HCT116 (cell line): ENCODE data around the gene CTNNAL1. TPM values are rescaled to one million over a fixed set of nuclear protein-coding genes. Genes with fewer than 3 reads are reported as not detected.

Experiments
- ATAC-seq: fragments of 200-7000 bp; cut with Tn5 transposase; 2 replicates; pipeline ENCODE4 v1.9.1; 2020; ENCODE audit warnings: mild to moderate bottlenecking, moderate library complexity
- BruUV-seq: library from RNA; stranded (reverse); fragments of 400-500 nt; replicated peaks from 2 replicates; lab custom pipeline; 2021; lab: Mats Ljungman, UMichigan
- CTCF ChIA-PET: fragments of 300-600 bp; sonication (Branson Sonifier 250); formaldehyde crosslinking; loops from one replicate; lab custom pipeline; 2021; ENCODE audit warnings: antibody characterized with exemption; lab: Charles Lee
- POLR2A ChIA-PET: fragments of 300-600, 350-600 bp; sonication (Branson Sonifier 250); formaldehyde crosslinking; loops from one replicate; lab custom pipeline; 2021; ENCODE audit warnings: antibody characterized with exemption; lab: Charles Lee
- RAD21 ChIA-PET, 2 experiments: fragments of 300-600 bp; sonication (Branson Sonifier 250); formaldehyde crosslinking; loops; one replicate each; lab custom pipeline; 2023; ENCODE audit warnings: low total read pairs in 2 of 2; ENCODE audit not compliant: uncharacterized antibody in 2 of 2, unreplicated experiment in 2 of 2, low non-redundant PET in 1 of 2; lab: Charles Lee
- DNase-seq: peaks from one replicate; pipeline ENCODE4 v3.0.0-alpha.2; 2010; ENCODE audit warnings: low read depth, low spot score
- H2AFZ ChIP-seq: fragments of 200-600 bp; shearing (Covaris generic), sonication (generic); 2 replicates; pipeline ENCODE4 v1.6.1; 2017; ENCODE audit warnings: low read depth, mixed run types, mixed read lengths, antibody characterized with exemption, low read length; ENCODE audit not compliant: poor library complexity, severe bottlenecking
- H3K27ac ChIP-seq: 2 replicates; pipeline ENCODE4 v1.5.1; 2012; ENCODE audit warnings: low read depth, low read length
- H3K27me3 ChIP-seq: fragments of 200-600 bp; sonication (generic); 2 replicates; pipeline ENCODE4 v1.6.1; 2016; ENCODE audit warnings: mixed run types, low read length, mixed read lengths; ENCODE audit not compliant: insufficient read depth
- H3K36me3 ChIP-seq, 2 experiments: fragments of 200-500 bp in 1 of 2; fragments of 200-600 bp in 1 of 2; sonication (Bioruptor generic) in 1 of 2; sonication (generic) in 1 of 2; 2 replicates each; pipeline versions ENCODE4 v1.5.1 to v1.6.1; 2014 to 2016; ENCODE audit warnings: low read length in 2 of 2, inconsistent platforms in 1 of 2, mixed read lengths in 1 of 2, mixed run types in 1 of 2; ENCODE audit not compliant: insufficient read depth in 2 of 2, control insufficient read depth in 1 of 2
- H3K4me1 ChIP-seq, 2 experiments: fragments of 200-600 bp in 1 of 2; sonication (generic) in 1 of 2; 2 replicates each; pipeline versions ENCODE4 v1.5.1 to v1.6.1; 2012 to 2017; ENCODE audit warnings: low read length in 2 of 2, inconsistent platforms in 1 of 2, mild to moderate bottlenecking in 1 of 2, mixed read lengths in 1 of 2, mixed run types in 1 of 2, moderate library complexity in 1 of 2; ENCODE audit not compliant: insufficient read depth in 2 of 2, control insufficient read depth in 1 of 2
- H3K4me2 ChIP-seq: fragments of 200-600 bp; sonication (generic); 2 replicates; pipeline ENCODE4 v1.6.1; 2017; ENCODE audit warnings: mixed run types, low read length, mixed read lengths
- H3K4me3 ChIP-seq, 2 experiments: fragments of 200-600 bp in 1 of 2; sonication (generic) in 1 of 2; replicated peaks in 1 of 2; 2 replicates each; pipeline ENCODE4 v1.5.1; 2011 to 2016; ENCODE audit warnings: low read length in 2 of 2, control low read depth in 1 of 2, low read depth in 1 of 2, mild to moderate bottlenecking in 1 of 2, mixed read lengths in 1 of 2, mixed run types in 1 of 2
- H3K79me2 ChIP-seq: fragments of 200-600 bp; sonication (generic); 2 replicates; pipeline ENCODE4 v1.6.1; 2017; ENCODE audit warnings: mild to moderate bottlenecking, mixed run types, low read length, moderate library complexity, mixed read lengths; ENCODE audit not compliant: insufficient read depth
- H3K9ac ChIP-seq: fragments of 200-600 bp; sonication (generic); 2 replicates; pipeline ENCODE4 v1.6.1; 2016; ENCODE audit warnings: low read length, mixed read lengths
- H3K9me2 ChIP-seq: fragments of 200-600 bp; sonication (generic), shearing (Covaris generic); 2 replicates; pipeline ENCODE4 v1.6.1; 2017; ENCODE audit warnings: mixed run types, mild to moderate bottlenecking, moderate library complexity; ENCODE audit not compliant: insufficient read depth
- H3K9me3 ChIP-seq, 2 experiments: fragments of 200-500 bp in 1 of 2; fragments of 200-600 bp in 1 of 2; sonication (Bioruptor generic) in 1 of 2; sonication (generic) in 1 of 2; 2 replicates each; pipeline ENCODE4 v1.6.1; 2014 to 2017; ENCODE audit warnings: low read length in 2 of 2, mixed read lengths in 2 of 2, inconsistent platforms in 1 of 2, low read depth in 1 of 2, mild to moderate bottlenecking in 1 of 2, mixed run types in 1 of 2, moderate library complexity in 1 of 2; ENCODE audit not compliant: control insufficient read depth in 1 of 2, insufficient read depth in 1 of 2
- H4K20me1 ChIP-seq: fragments of 200-600 bp; sonication (generic), shearing (Covaris generic); 2 replicates; pipeline ENCODE4 v1.6.1; 2017; ENCODE audit warnings: mixed run types, mild to moderate bottlenecking, moderate library complexity; ENCODE audit not compliant: insufficient read depth
- CBX3 ChIP-seq: IDR thresholded peaks from 2 replicates; pipeline ENCODE4 v1.6.1; 2012; ENCODE audit warnings: low read depth
- CEBPB ChIP-seq: IDR thresholded peaks from 2 replicates; pipeline ENCODE4 v1.6.1; 2012; ENCODE audit warnings: low read depth
- EGR1 ChIP-seq: IDR thresholded peaks from 2 replicates; pipeline ENCODE4 v1.6.1; 2012; ENCODE audit warnings: low read depth
- EZH2 ChIP-seq: fragments of 200-600 bp; sonication (generic); IDR thresholded peaks from 2 replicates; pipeline ENCODE4 v1.6.1; 2017; ENCODE audit warnings: antibody characterized with exemption, mixed run types
- FOSL1 ChIP-seq: IDR thresholded peaks from 2 replicates; pipeline ENCODE4 v1.6.1; 2012; ENCODE audit warnings: low read depth
- JUND ChIP-seq: IDR thresholded peaks from 2 replicates; pipeline ENCODE4 v1.6.1; 2012
- MAX ChIP-seq: IDR thresholded peaks from 2 replicates; pipeline ENCODE4 v1.6.1; 2012
- POLR2AphosphoS5 ChIP-seq: IDR thresholded peaks from 2 replicates; pipeline ENCODE4 v1.6.1; 2011; ENCODE audit warnings: mild to moderate bottlenecking, low read depth, low read length, moderate library complexity
- RAD21 ChIP-seq: IDR thresholded peaks from 2 replicates; pipeline ENCODE4 v1.6.1; 2012; ENCODE audit warnings: low read depth, mild to moderate bottlenecking
- SIN3A ChIP-seq: IDR thresholded peaks from 2 replicates; pipeline ENCODE4 v1.6.1; 2012; ENCODE audit warnings: low read depth
- TCF7L2 ChIP-seq: IDR thresholded peaks from 2 replicates; pipeline ENCODE4 v1.7.0; 2011; ENCODE audit warnings: borderline replicate concordance, inconsistent platforms; ENCODE audit not compliant: insufficient read depth, insufficient read length; ENCODE audit errors: extremely low read depth
- YY1 ChIP-seq: IDR thresholded peaks from 2 replicates; pipeline ENCODE4 v1.6.1; 2011; ENCODE audit warnings: low read length, low read depth, moderate library complexity, mild to moderate bottlenecking; ENCODE audit not compliant: insufficient replicate concordance; ENCODE audit errors: extremely low read depth
- ZNF274 ChIP-seq: fragments of 200-500 bp; sonication (Bioruptor generic); IDR thresholded peaks from 2 replicates; pipeline ENCODE4 v1.6.1; 2014; ENCODE audit warnings: mild to moderate bottlenecking, low read depth, low read length, inconsistent platforms
- intact Hi-C: fragments of 100-400 bp; cut with micrococcal nuclease; formaldehyde crosslinking; loops from 2 replicates; pipeline ENCODE4 v1.10.0; 2022
- total RNA-seq: library from RNA; stranded (reverse); gene quantifications from one replicate; pipeline ENCODE4 v1.2.1, GENCODE V29; 2021; ENCODE audit not compliant: unreplicated experiment
- TF ChIP-seq, protein P1 (sequence below): IDR thresholded peaks from 2 replicates; pipeline ENCODE4 v1.6.1; 2012
- TF ChIP-seq, protein P2 (sequence below), 3 experiments: fragments of 200-600 bp in 1 of 3; sonication (generic) in 1 of 3; IDR thresholded peaks in 2 of 3; conservative IDR thresholded peaks in 1 of 3; 2 replicates each; pipeline ENCODE4 v1.5.1; 2012 to 2017; ENCODE audit warnings: low read depth in 2 of 3, low read length in 2 of 3, antibody characterized with exemption in 1 of 3, borderline replicate concordance in 1 of 3, control low read depth in 1 of 3, mild to moderate bottlenecking in 1 of 3, mixed read lengths in 1 of 3, mixed run types in 1 of 3, moderate library complexity in 1 of 3; ENCODE audit not compliant: insufficient read depth in 1 of 3

CTNNAL1 gene
- total RNA-seq, 1 experiment from 2014 or later: 87.2 TPM

- Histone ChIP-seq H3K9me3 (no peaks in the 10 kb centered on the region), H3K4me1 (no peaks in the 10 kb centered on the region), H4K20me1 (no peaks in the 10 kb centered on the region), H3K4me2 (no peak overlapping the region), H3K27me3 (no peaks in the 10 kb centered on the region), H3K9ac (no peak overlapping the region), H3K27ac (no peak overlapping the region), H3K9me2 (no peaks in the 10 kb centered on the region), H3K36me3 (peaks cover 0 to 8% of the 10 kb centered on the region in 2 experiments; a peak in 1 of 4 replicates), H3K79me2 (no peaks in the 10 kb centered on the region; the same call in 1 of the 2 replicates), H3K4me3 (no peak overlapping the region), H2AFZ (no peak overlapping the region)
- no peak for ATAC-seq
- DNase-seq: no peak
- ChIA-PET CTCF (no interaction called here), POLR2A (no interaction called here), RAD21 (no interaction called here)
- intact Hi-C loops: no loop called here
- TF ChIP-seq EGR1: no peak
- TF ChIP-seq, protein P1, sequence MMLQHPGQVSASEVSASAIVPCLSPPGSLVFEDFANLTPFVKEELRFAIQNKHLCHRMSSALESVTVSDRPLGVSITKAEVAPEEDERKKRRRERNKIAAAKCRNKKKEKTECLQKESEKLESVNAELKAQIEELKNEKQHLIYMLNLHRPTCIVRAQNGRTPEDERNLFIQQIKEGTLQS: no peak
- TF ChIP-seq SIN3A: no peak
- TF ChIP-seq EZH2: no peak
- TF ChIP-seq, protein P2, sequence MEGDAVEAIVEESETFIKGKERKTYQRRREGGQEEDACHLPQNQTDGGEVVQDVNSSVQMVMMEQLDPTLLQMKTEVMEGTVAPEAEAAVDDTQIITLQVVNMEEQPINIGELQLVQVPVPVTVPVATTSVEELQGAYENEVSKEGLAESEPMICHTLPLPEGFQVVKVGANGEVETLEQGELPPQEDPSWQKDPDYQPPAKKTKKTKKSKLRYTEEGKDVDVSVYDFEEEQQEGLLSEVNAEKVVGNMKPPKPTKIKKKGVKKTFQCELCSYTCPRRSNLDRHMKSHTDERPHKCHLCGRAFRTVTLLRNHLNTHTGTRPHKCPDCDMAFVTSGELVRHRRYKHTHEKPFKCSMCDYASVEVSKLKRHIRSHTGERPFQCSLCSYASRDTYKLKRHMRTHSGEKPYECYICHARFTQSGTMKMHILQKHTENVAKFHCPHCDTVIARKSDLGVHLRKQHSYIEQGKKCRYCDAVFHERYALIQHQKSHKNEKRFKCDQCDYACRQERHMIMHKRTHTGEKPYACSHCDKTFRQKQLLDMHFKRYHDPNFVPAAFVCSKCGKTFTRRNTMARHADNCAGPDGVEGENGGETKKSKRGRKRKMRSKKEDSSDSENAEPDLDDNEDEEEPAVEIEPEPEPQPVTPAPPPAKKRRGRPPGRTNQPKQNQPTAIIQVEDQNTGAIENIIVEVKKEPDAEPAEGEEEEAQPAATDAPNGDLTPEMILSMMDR (IDR thresholded peaks at IDR 0.05 in 2 of 3, conservative IDR thresholded peaks at IDR 0.05 in 1 of 3; ENCODE audit: borderline replicate concordance in 1 of 3, insufficient read depth in 1 of 3, low read depth in 2 of 3, low read length in 2 of 3): no peak
- TF ChIP-seq RAD21: no peak
- no peak for TF ChIP-seq CBX3
- no peak for TF ChIP-seq TCF7L2
- no peak for TF ChIP-seq ZNF274
- TF ChIP-seq YY1: no peak
- TF ChIP-seq POLR2AphosphoS5: no peak
- no peak for TF ChIP-seq JUND
- no peak for TF ChIP-seq MAX
- no peak for TF ChIP-seq CEBPB
- TF ChIP-seq FOSL1: no peak
- BruUV-seq: no TSS peak
Measured at GRCh38 chr9:108956022-108956630, 57.2 kb downstream of the CTNNAL1 start.
